GM12878 (cell line): ENCODE results near the gene PROCA1. TPM values are rescaled to one million over a fixed set of nuclear protein-coding genes. Genes with fewer than 3 reads are reported as not detected.
A peak's percentile ranks its signal among the peaks of the same experiment; 100 is the strongest.

Experiments
- ATF7 ChIP-seq: fragments of 450-650 bp; IDR thresholded peaks from 2 replicates; pipeline ENCODE4 v1.6.1; 2016; ENCODE audit warnings: low read depth, mild to moderate bottlenecking
- BACH1 ChIP-seq: fragments of 450-650 bp; IDR thresholded peaks from 2 replicates; pipeline ENCODE4 v1.6.1; 2017; ENCODE audit warnings: mild to moderate bottlenecking, borderline replicate concordance
- BHLHE40 ChIP-seq, 2 experiments: fragments of 450-650 bp in 1 of 2; IDR thresholded peaks; 2 replicates each; pipeline ENCODE4 v1.6.1; 2011 to 2017; ENCODE audit warnings: low read depth in 2 of 2, borderline replicate concordance in 1 of 2, improper control_type of control experiment in 1 of 2, low read length in 1 of 2, mild to moderate bottlenecking in 1 of 2
- CBX3 ChIP-seq: fragments of 200-600 bp; sonication (generic); IDR thresholded peaks from 2 replicates; pipeline ENCODE4 v1.6.1; 2016; ENCODE audit warnings: low read depth, borderline replicate concordance
- CHD1 ChIP-seq: IDR thresholded peaks from 2 replicates; pipeline ENCODE4 v1.6.1; 2012; ENCODE audit warnings: low read depth, low read length, improper control_type of control experiment
- IKZF1 ChIP-seq: fragments of 450-650 bp; conservative IDR thresholded peaks from 2 replicates; pipeline ENCODE4 v1.6.1; 2017; ENCODE audit warnings: antibody characterized with exemption, mild to moderate bottlenecking
- MYC ChIP-seq: IDR thresholded peaks from 2 replicates; pipeline ENCODE4 v1.6.1; 2011; ENCODE audit warnings: mild to moderate bottlenecking, low read length, moderate library complexity, inconsistent platforms; ENCODE audit not compliant: insufficient read depth, insufficient replicate concordance, insufficient read length, severe bottlenecking
- NFYB ChIP-seq: IDR thresholded peaks from 2 replicates; pipeline ENCODE4 v1.6.1; 2011; ENCODE audit warnings: low read depth, mild to moderate bottlenecking, low read length, improper control_type of control experiment, moderate library complexity; ENCODE audit not compliant: insufficient read depth
- PAX5 ChIP-seq: IDR thresholded peaks from 2 replicates; pipeline ENCODE4 v1.6.1; 2011; ENCODE audit warnings: low read depth, low read length, borderline replicate concordance
- POLR2A ChIP-seq: IDR thresholded peaks from 2 replicates; pipeline ENCODE4 v1.6.1; 2011; ENCODE audit warnings: low read depth, mild to moderate bottlenecking, low read length
- POLR2AphosphoS5 ChIP-seq: IDR thresholded peaks from 2 replicates; pipeline ENCODE4 v1.6.1; 2011; ENCODE audit warnings: mild to moderate bottlenecking, low read length, inconsistent platforms
- WRNIP1 ChIP-seq: IDR thresholded peaks from 2 replicates; pipeline ENCODE4 v1.6.1; 2011; ENCODE audit warnings: low read depth, low read length, improper control_type of control experiment, borderline replicate concordance
- ZNF687 ChIP-seq: fragments of 450-650 bp; IDR thresholded peaks from 2 replicates; pipeline ENCODE4 v1.6.1; 2017; ENCODE audit warnings: mild to moderate bottlenecking, moderate library complexity
- polyA plus RNA-seq, 11 experiments: library from polyadenylated mRNA; depleted of rRNA in 4 of 11; unstranded in 6 of 11; stranded (reverse) in 5 of 11; fragments of >200 nt; fragmentation: Nextera tagmentation in 4 of 11; fragmentation: Illumina TruSeq in 1 of 11; extraction: Ambion mirVana in 4 of 11; extraction: Trizol in 1 of 11; gene quantifications; 1 replicate in 1 of 11; 2 replicates in 10 of 11; pipeline versions ENCODE4 v1.2.1 to v1.2.3, GENCODE V29; 2011 to 2016; ENCODE audit warnings: inconsistent platforms in 2 of 11, missing spikeins in 2 of 11, low read depth in 1 of 11
- total RNA-seq, 4 experiments: library from RNA; depleted of rRNA in 3 of 4; stranded (reverse); fragments of >200 nt in 3 of 4; fragmentation: Illumina TruSeq in 1 of 4; extraction: Trizol in 1 of 4; gene quantifications; 2 replicates each; pipeline versions ENCODE4 v1.2.1 to v1.2.3, GENCODE V29; 2013 to 2021

PROCA1 gene
- total and polyA plus RNA-seq, 10 of the 15 experiments (the other 5 are each of a cell fraction or from before 2014, with no cell fraction given) = 0.35 to 4.8 (median 1.4) TPM

- TF ChIP-seq NFYB (0 out of 2 replicates have a peak, but pooled peaks have one; percentile 32), ZNF687 (peak; percentile 58; the same call in 1 of the 2 replicates), CBX3 (no peak), MYC (peak; percentile 86), PAX5 (peak; percentile 25; the same call in 1 of the 2 replicates), POLR2A (peak; percentile 81), POLR2AphosphoS5 (peak; percentile 12; the same call in 1 of the 2 replicates), WRNIP1 (no peak), BHLHE40 (IDR thresholded peaks at IDR 0.05; ENCODE audit: borderline replicate concordance in 1 of 2, low read depth in 2 of 2, low read length in 1 of 2) (peak; percentile 92 to 97), CHD1 (no peak), BACH1 (peak; percentile 56; the same call in 1 of the 2 replicates), ATF7 (no peak), IKZF1 (peak; percentile 59)
- TF ChIP-seq, all 136 proteins: peak for 22
Observed at GRCh38 chr17:28725660-28726225, 14.1 kb upstream of the PROCA1 start (continued).
